ENCODE measurements around the gene FAF1. TPM values are rescaled to one million over a fixed set of nuclear protein-coding genes. Genes with fewer than 3 reads are reported as not detected.

Gene FAF1
- total and polyA plus RNA-seq, 2 donors (not counting 3 experiments of a cell fraction or from before 2014, with no cell fraction given), result 9.0 to 57.6 TPM

- no TSS peak for BruUV-seq (replicated peaks)
- DNase-seq (ENCODE audit: low read depth, low spot score), result no peak
- no peak overlapping the region for H3K27ac ChIP-seq (ENCODE audit: insufficient read depth, low read depth, low read length)
Measured at GRCh38 chr1:50915621-50916020, 44.4 kb downstream of the FAF1 start.

More at GRCh38 chr1:50915621-50916020, 44.4 kb downstream of the FAF1 start:
- Histone ChIP-seq H4K20me1 (replicated peaks; ENCODE audit: control insufficient read depth, extremely low read depth, insufficient read depth, low read length) (no peaks in the 10 kb centered on the region), H3K4me1 (ENCODE audit: control insufficient read depth, extremely low read depth, insufficient read depth, low read length) (no peaks in the 10 kb centered on the region), H3K9me3 (replicated peaks; ENCODE audit: control insufficient read depth, insufficient read depth, low read length) (no peaks in the 10 kb centered on the region), H3K36me3 (ENCODE audit: control insufficient read depth in 2 of 2, extremely low read depth in 1 of 2, insufficient read depth in 2 of 2, low read length in 2 of 2) (no peaks in the 10 kb centered on the region), H3K9ac (replicated peaks; ENCODE audit: extremely low read depth, insufficient read depth, low read length) (no peak overlapping the region), H3K27me3 (ENCODE audit: control insufficient read depth in 2 of 2, insufficient read depth in 2 of 2, low read length in 2 of 2) (no peaks in the 10 kb centered on the region), H3K4me3 (replicated peaks in 1 of 3; ENCODE audit: insufficient read depth in 1 of 3, low read depth in 1 of 3, low read length in 3 of 3) (no peak overlapping the region), H3K9me1 (replicated peaks; ENCODE audit: control insufficient read depth, extremely low read depth, insufficient read depth, low read length) (no peaks in the 10 kb centered on the region), H3K4me2 (ENCODE audit: insufficient read depth, low read length) (no peak overlapping the region), H3K79me2 (ENCODE audit: control insufficient read depth, insufficient read depth, low read length) (peaks cover 41% of the 10 kb centered on the region), H2AFZ (ENCODE audit: low read depth, low read length) (no peak overlapping the region)
- dilution Hi-C loops (cut with MboI; ENCODE audit: extremely low pct_ligation_motif_present, low sequenced_read_pairs) (no loop called here), intact Hi-C loops (cut with micrococcal nuclease) (no loop called here)
- CTCF ChIA-PET, result interaction anchor here (1.1 to 1.9 kb wide), 2 partner anchors 13 to 14 kb away, joined by 4 to 5 read pairs; no protein-coding TSS in a partner anchor
- TF ChIP-seq EZH2 (IDR thresholded peaks at IDR 0.05; ENCODE audit: borderline replicate concordance, low read depth, low read length, severe bottlenecking) (no peak), FOS (IDR thresholded peaks at IDR 0.05; ENCODE audit: borderline replicate concordance, insufficient read depth, low read length) (no peak), POLR2A (IDR thresholded peaks at IDR 0.05; ENCODE audit: low read depth, low read length) (no peak), GATA2 (IDR thresholded peaks at IDR 0.05; ENCODE audit: insufficient read depth, insufficient read length, low read depth, low read length) (no peak), MAX (IDR thresholded peaks at IDR 0.05; ENCODE audit: insufficient read depth, insufficient read length) (no peak), JUN (IDR thresholded peaks at IDR 0.05; ENCODE audit: borderline replicate concordance, insufficient read depth, insufficient read length, low read depth) (no peak), MYC (IDR thresholded peaks at IDR 0.05; ENCODE audit: low read depth, low read length) (no peak), POLR2AphosphoS5 (IDR thresholded peaks at IDR 0.05; ENCODE audit: insufficient read depth, low read depth, low read length) (no peak)
- TF ChIP-seq, protein P1, sequence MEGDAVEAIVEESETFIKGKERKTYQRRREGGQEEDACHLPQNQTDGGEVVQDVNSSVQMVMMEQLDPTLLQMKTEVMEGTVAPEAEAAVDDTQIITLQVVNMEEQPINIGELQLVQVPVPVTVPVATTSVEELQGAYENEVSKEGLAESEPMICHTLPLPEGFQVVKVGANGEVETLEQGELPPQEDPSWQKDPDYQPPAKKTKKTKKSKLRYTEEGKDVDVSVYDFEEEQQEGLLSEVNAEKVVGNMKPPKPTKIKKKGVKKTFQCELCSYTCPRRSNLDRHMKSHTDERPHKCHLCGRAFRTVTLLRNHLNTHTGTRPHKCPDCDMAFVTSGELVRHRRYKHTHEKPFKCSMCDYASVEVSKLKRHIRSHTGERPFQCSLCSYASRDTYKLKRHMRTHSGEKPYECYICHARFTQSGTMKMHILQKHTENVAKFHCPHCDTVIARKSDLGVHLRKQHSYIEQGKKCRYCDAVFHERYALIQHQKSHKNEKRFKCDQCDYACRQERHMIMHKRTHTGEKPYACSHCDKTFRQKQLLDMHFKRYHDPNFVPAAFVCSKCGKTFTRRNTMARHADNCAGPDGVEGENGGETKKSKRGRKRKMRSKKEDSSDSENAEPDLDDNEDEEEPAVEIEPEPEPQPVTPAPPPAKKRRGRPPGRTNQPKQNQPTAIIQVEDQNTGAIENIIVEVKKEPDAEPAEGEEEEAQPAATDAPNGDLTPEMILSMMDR (IDR thresholded peaks at IDR 0.05; ENCODE audit: extremely low read depth in 1 of 2, insufficient read depth in 1 of 2, low read depth in 1 of 2, low read length in 2 of 2), result no peak
- FAIRE-seq, result no peak
- POLR2A ChIA-PET, result no interaction called here
